Left kidney (tissue), 2 donors: ENCODE measurements around the gene ASPSCR1. TPM values are rescaled to one million over a fixed set of nuclear protein-coding genes. Genes with fewer than 3 reads are reported as not detected.
"Not testable (repeated sequence)": the region's sequence is repeated elsewhere in the genome, so short reads cannot be mapped to it uniquely, and the experiment has no call there.

Source experiments
- DNase-seq: peaks from one replicate; pipeline ENCODE4 v3.0.0-alpha.2; 2013
- polyA plus RNA-seq: library from polyadenylated mRNA; unstranded; fragments of 120-200 nt; gene quantifications from one replicate; pipeline ENCODE4 v1.2.1, GENCODE V29; 2013; ENCODE audit not compliant: insufficient read length

Gene ASPSCR1
- polyA plus RNA-seq, 1 donor = 25.3 TPM

DNA sequence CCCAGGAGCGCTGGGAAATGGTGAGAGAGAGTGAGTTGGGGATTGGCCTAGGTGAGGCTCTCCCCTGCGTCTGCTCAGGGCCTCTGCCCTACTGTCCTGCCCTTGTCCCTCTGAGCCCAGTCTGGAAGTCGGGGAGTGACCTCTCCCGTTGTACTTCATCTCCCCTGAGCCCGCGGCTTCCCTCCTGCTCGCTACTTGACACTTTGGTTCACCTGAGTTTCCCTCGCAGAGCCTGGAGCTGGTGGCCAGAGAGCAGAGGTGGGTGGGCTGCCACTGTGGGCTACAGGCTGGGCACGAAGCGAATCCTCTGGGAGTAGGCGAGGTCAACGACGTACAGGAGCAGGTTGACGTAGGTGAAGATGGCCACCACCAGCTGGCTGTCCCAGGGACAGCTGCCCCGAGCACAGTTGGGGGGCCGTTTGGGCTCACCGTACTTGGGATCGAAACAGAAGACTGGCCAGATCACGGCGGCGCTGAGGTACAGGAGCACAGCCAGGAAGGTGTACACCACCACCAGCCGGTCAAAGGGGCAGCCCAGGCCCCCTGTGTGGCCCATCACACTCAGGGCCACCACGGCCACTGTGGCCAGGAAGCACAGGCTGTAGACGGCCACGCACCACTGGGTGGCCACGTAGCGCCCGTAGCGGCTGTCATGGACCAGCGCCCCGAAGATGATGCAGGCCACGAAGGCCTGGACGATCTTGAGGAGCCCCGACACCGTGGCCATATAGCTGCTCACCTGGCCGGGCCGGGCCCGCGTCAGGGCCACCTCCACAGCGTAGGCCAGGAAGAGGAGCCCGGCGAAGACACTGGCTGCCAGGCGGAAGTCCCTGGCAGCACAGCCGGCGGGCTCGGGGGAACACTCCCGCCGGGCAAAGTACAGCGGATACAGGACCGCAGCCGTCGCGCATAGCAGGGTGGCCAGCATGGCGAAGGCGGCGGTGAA lies 36.6 kb upstream of the ASPSCR1 start:
- no peak for DNase-seq

DNA sequence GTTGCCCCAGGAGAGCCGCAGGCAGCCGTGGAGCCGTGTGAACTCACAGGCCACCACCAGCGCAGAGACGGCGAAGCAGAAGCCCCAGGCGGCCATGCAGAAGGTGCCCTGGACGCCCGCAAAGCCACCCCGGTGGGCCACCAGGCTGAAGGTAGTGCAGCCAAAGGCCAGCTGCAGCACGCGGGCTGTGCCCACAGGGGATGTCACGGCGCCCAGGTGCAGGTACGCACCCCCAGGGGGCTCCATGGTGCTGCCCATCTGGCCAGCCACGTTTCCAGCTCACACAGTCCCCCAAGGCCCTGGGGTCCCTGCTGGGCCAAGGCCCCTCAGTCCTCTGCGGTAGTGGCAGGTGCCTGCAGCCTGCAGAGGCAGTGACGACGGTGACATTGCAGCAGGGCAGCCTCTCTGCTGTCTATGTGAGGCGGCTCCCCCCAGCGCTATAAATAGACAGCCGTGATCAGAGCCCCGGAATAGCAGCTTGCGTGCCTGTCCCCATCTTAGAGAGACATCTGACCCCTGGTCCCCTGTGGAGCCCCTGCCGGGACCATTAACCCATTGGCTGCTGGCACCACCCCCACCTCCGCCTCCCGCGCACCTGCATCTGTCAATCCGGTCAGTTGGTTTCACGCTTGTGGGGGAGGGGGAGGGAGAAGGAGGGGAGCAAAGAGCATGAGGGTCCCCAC lies 35.8 kb upstream of the ASPSCR1 start:
- DNase-seq = no peak

DNA sequence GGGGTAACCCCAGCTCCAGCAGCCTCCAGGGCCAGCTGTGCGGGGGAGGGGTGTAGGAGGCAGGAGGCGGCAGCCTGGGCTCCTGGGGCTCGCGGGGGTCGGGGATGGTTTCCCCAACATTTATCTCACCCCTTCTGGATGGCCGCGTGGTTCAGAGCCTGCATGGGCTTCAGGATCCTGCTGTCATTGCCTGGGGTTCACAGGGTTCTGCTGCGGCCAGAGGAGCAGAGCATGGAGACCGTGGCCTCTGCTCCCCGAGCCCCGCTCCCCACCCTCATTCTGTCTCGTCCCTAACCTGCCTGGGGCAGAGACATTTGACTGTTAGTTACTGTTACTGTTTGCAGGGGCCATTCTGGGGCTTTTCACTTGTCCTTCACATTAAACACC lies 35.3 kb upstream of the ASPSCR1 start:
- no peak for DNase-seq

DNA sequence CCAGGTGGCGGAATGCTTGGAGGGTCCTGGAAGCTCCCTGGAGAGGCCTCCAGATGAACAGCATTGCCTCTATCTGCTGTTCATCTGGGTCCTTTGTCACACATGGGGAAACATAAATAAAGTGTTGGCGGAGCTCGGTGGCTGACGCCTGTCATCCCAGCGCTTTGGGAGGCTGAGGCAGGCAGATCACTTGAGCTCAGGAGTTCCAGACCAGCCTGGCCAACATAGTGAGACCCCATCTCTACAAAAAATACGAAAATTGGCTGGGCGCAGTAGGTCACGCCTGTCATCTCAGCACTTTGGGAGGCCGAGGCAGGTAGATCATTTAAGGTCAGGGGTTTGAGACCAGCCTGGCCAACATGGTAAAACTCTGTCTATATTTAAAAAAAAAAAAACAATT lies 32.6 kb upstream of the ASPSCR1 start:
- no peak for DNase-seq

DNA sequence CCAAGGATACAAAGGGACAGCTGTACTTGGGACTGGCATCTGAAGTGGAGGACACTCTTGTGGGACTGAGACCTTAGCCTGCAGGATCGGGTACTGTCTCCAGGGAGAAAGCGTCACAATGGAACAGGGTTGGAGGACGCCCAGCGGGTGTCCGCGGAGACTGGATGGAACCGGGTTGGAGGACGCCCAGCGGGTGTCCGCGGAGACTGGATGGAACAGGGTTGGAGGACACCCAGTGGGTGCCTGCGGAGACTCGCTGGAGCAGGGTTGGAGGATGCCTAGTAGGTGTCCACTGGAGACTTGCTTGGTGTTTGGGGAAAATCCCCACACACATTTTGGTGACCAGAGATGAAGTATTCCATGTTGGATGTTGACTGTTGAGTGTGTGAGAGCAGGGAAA lies 30.2 kb upstream of the ASPSCR1 start, which contains the start of gene MYADML2:
MYADML2 (minus strand) TSS at position 45 of the 400 bp plus-strand sequence. CDS start 5,492 bp downstream, outside the sequence.
- no peak for DNase-seq

DNA sequence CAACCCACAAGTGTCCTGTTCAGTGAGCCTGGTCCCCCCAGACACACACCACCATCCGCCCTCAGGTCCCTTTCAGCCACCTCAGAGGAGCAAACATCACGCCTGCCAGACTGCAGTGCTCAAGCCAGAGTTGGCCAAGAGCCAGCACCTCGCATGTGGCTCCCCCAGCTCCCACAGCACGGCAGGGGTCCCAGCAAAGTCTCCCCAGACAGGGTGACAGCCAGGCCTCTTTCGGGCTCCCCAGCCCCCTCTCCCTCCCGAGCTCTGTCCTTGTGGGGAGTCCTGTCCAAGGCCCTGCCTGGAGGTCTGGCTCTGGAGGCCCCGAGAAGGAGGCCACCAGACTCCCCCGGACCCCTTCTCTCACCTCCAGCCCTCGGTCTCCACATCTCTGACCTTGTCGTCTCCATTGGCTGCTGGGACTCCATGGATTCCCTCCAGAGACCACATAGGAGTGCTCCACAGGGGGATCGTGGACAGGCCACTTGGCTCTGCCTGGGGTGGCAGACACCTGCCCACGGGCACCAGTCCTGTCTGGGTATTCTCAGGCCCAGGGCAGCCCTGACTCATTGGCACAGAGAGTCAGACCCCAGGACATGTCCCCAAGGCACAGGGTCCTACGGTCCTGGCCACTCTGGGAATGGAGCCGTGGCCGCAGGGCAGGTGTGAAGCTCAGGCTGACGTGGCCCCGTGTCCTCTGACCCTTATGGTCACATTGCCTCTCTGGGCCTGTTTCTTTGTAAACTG lies 28.6 kb upstream of the ASPSCR1 start:
- no peak for DNase-seq

DNA sequence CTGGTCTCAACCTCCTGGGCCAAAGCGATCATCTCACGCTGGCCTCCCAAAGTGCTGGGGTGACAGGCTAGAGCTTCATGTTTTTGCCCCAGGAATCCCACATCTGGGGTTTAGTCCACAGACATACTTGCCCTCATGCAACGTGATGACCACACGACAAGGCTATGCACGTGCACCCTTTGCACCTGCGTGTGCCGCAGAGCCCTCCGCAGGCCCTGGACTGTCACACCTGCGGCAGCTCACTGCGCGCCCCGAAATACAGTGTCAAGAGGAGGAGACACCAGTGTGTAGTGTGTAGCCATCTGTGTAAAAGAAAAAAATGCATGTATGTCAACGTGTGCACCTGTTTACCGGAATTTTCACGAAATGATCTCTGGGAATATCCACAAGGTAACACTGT lies 26.9 kb upstream of the ASPSCR1 start:
- DNase-seq = no peak

DNA sequence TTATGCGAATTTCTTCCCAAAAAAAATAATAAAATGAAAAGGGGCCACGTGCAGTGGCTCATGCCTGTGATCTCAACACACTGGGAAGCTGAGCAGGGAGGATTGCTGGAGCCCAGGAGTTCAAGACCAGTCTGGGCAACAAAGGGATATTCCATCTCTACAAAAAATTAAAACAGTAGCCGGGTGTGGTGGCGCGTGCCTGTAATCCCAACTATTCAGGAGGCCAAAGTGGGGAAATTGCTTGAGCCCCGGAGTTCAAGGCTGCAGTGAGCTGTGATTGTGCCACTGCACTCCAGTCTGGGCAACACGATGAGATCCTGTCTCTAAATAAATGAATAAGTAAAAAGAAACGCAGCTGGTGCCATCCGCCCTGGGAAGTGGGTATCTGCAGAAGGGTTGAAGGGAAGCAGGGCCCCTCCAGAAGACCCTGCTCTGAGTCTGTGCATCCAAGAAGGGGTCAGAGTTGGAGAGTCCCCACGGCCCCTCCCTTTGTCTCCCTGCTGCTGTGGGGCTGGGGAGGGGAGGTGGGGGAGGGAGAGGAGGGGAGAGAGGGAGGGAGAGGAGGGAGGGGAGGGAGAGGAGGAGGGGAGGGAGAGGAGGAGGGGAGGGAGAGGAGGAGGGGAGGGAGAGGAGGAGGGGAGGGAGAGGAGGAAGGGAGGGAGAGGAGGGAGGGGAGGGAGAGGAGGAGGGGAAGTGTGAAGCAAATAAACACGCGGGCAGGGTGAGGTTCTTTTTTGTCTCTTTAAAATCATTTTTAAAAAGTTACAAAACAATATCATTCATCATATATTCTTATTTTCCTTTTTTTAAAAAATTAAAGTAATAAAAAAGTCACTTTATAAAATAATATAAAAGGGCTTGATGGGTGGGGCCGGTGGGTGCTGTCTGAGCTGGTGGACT lies 25.4 kb upstream of the ASPSCR1 start:
- DNase-seq = no peak

DNA sequence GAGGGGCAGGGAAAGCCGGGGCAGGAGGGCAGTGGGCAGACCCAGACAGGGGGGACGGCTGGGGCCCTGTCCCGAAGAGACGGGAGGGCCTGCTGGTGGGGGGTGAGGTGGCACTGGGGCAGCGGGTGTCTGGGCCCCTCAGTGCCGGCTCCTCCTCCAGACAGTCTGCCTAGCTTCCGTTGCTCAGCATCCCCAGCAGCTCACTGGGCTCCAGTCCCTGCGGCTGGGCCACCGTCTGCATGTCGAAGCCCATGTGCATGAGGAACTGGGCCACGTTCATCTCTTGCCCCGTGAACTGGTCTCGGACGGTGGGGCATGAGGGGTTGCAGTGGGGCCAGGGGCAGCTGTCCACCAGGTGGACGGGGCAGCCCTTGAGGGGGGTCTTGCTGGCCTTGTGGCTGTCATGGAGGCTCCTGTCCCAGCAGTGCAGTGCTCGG lies 24.6 kb upstream of the ASPSCR1 start:
- no peak for DNase-seq

DNA sequence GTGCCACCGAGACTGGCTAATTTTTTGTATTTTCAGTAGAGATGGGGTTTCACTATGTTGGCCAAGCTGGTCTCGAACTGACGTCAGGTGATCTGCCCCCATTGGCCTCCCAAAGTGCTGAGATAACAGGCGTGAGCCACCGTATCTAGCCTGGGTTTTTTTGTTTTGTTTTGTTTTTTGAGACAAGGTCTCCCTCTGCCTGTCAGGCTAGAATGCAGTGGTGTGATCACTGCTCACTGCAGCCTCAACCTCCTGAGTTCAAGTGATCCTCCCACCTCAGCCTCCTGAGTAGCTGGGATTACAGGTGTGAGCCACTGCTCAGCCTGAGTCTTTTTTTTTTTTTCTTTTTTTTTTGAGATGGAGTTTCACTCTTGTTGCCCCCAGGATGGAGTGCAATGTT lies 24.0 kb upstream of the ASPSCR1 start:
- not testable (repeated sequence) for DNase-seq

DNA sequence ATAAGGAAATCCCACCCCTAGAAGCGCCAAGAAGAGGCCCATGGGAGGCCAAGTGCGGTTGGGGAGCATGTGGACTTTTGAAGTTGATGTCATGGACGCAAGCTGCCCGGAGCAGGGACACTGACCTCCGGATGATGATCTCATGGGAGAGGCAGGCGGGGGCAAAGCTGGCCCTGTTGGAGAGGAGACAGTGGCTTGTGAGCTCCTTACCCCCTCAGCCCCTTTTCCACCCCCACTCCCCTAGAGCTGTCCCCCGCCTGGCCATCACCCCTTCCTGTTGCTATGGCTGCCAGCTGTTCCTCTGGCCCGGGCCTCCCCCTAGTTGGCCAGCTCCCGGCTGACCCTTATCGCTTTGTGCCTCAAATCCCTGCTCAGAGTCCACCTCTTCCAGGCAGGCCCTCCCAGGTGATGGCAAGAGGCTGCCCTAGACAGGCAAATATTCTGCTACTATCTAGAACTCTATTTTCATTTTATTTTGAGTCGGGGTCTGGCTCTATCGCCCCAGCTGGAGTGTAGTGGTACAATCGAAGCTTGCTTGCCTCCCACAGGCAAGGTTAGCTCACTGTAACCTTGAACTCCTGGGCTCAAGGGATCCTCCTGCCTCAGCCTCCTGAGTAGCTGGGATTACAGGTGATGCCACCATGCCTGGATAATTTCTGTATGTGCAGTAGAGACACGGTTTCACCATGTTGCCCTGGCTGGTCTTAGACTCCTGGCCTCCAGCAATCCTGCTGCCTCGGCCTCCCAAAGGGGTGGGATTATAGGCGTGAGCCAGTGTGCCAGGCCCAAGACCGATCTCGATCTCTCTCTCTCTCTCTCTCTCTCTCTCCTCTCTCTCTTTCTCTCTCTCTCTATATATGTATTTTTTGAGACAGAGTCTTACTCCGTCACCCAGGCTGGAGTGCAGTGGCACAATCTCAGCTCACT lies 23.0 kb upstream of the ASPSCR1 start:
- no peak for DNase-seq

DNA sequence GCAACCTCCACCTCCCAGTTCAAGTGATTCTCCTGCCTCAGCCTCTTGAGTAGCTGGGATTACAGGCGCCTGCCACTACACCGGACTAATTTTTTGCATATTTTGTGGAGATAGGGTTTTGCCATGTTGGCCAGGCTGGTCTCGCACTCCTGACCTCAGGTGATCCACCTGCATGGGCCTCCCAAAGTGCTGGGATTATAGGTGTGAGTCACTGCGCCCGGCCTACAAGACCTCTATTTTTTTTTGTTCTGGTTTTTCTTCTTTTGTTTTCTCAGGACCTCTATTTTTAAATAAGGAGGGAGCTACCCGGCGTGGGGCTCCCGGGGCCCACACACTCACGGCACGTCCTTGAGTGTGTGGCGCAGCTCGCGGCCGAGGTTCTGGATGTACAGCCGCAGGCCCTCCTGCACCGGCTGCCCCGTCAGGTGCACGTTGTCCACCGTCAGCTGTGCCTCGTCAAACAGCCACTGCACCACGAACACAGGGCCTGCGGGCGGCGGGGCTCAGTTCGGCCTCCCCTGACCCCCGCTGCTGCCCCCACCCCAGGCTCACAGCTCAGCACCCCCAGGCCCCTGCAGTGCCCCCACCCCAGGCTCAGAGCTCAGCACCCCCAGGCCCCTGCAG lies 22.3 kb upstream of the ASPSCR1 start:
- no peak for DNase-seq

DNA sequence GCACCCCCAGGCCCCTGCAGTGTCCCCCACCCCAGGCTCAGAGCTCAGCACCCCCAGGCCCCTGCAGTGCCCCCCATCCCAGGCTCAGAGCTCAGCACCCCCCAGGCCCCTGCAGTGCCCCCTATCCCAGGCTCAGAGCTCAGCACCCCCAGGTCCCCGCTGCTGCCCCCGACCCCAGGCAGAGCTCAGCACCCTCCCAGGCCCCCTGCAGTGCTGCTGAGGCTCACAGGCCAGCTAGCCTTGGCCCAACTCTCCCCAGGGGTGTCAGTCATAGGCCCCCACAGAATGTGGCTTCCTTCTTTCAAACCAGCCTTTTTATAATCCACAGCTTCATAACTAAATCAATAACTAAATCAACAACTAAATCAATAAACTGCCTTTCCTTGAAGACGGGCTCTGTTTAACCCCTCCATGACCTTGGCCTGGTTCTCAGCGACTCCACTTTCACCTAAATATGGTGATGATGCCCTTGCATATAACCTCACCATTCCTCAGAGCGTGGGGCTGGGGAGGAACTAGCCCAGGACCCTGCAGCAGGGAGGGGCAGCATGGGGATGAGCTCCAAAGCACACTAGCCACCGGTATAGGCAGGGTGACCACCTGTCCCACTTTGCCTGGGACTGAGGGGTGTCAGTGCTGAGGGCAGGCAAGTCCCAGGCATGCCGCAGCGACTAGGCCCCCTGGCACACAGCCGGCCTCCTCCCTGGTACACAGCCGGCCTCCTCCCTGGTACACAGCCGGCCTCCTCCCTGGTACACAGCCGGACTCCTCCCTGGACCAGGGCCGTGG lies 21.5 kb upstream of the ASPSCR1 start:
- no peak for DNase-seq

DNA sequence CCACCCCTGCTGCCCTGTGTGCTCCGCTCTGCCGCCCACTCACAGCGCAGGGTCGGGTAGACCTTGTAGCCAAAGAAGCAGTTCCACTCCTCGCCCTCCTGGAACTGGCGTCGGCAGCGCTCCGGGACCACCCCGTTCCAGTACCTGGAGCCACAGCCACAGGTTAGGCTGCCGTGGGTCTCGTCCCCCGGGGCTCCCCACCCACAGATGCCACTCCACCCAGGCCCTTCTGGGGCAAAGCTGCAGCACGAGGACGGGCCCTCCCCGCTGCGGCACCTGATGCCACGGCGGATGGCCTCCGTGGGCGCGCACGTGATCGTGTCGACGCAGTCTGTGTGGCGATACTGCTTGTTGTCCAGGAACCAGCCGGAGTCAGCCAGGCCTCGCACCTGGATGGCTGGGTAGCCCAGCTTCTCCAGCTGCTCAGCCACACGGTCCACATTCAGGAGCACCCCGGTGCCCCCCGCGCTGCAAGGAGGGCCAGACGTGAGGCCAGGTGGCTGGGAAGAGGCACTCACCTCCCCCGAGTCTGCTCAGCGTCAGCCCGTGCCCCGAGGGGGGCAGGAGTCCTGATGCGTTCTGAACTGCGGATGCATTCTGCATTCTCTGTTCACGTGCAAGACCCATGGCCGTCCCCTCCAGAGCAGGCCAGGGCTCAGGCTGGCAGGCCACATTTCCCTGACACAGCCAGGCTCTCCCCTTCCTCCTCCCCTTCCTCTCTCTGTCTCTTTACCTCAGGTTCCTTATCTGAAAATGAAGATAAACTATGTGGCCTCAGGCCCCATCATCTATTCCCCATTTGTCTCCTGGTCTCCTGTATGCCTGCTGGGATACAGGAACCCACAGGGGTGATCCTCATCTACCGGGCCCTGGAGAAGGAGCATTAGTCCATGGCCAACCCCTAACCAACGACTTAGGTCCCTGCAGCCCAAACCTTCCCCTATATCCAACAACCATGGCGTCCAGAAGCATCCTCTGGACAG lies 20.5 kb upstream of the ASPSCR1 start:
- DNase-seq = no peak

DNA sequence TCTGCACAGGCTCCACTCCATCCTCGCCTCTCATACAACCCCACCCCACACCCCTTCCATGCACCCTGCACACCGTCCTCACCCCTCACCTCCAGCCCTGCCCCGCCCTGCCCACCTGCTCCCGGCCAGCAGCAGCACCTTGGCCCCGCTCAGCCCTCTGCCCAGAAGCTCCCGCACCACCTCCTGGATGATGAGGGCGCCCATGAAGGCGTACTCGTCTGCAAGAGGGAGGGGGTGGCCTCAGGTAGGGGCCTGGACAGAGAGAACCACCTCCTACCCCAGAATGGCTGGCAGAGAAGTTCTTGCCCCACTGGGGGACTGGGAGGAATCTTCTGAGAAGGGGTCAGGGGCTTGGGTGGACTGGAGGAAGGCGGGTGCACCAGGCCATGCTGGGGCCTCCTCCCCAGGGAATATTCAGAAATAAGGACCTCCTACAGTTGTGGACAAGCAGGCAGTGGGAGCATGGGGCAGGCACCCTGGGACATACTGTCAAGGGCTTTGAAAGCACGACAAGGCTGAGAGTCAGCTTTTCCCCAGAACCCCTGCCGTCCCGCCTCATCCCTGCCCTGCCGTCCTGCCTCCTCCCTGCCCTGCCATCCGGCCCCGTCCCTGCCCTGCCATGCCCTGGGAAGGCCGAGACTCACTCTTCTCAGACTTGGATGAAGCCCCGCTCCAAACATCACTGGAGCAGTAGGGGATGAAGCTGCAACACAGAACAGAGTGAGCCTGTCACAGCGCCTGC lies 19.6 kb upstream of the ASPSCR1 start:
- no peak for DNase-seq

DNA sequence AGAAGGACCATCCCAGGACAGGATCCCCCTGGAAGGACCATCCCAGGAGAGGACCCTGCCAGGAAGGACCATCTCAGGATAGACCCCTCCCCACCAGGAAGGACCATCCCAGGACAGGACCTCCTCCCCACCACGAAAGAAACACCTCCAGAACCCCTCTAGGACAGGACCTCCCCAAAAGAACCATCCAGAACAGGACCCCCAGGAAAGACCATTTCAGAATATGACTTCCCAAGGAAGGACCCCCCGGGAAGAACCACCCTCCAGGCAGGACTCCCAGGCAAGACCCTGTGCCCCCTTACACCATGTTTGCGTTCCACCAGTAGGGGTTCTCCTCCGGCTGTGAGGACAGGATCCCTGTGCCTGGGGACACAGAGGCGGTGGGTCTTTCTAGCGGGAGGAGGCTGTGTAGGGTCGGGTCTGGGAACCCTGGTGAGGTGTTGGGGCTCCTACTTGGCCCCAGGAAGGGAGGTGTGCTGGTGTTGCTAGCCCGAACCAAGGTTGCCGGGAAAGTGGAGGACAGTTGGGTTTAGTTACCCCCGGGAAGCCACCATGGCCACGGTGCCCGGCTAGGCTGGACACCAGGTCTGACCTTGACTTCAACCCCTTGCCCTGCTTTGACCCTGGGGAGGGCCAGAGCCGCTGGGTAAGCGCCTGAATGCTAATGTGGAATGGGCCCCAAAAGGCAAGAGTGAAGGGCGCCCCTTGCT lies 18.6 kb upstream of the ASPSCR1 start:
- DNase-seq = no peak
